ENCODE measurements around the gene TSC2. TPM values are rescaled to one million over a fixed set of nuclear protein-coding genes. Genes with fewer than 3 reads are reported as not detected.

TSC2 gene
- total and polyA plus RNA-seq, 4 donors, result 23.3 to 51.2 (median 28.7) TPM

GRCh38 chr16:2075631-2076030 lies 27.8 kb downstream of the TSC2 start:
- Histone ChIP-seq H3K4me1 (ENCODE audit: control insufficient read depth in 4 of 4, insufficient read depth in 4 of 4, low read length in 3 of 4) (no peaks in the 10 kb centered on the region), H3K36me3 (ENCODE audit: control insufficient read depth in 4 of 4, insufficient read depth in 3 of 4, low read depth in 1 of 4, low read length in 3 of 4) (peaks cover 7 to 67% (median 21%) of the 10 kb centered on the region in 4 donors), H3K27ac (ENCODE audit: low read depth in 1 of 2, low read length in 2 of 2) (no peak overlapping the region), H3K27me3 (ENCODE audit: control insufficient read depth in 4 of 4, insufficient read depth in 4 of 4, low read length in 3 of 4) (no peaks in the 10 kb centered on the region), H3K9me3 (ENCODE audit: control insufficient read depth in 4 of 4, low read length in 3 of 4) (no peaks in the 10 kb centered on the region), H3K4me3 (ENCODE audit: low read depth in 1 of 3, low read length in 3 of 3) (no peak overlapping the region), H3K9ac (ENCODE audit: low read depth in 1 of 2, low read length in 2 of 2) (no peak overlapping the region)
- no peak for TF ChIP-seq RAD21 (IDR thresholded peaks at IDR 0.05)
- 96% methylated on average over 24 of the region's 24 CpGs for WGBS
- no peak for DNase-seq (ENCODE audit: low spot score)

DNA sequence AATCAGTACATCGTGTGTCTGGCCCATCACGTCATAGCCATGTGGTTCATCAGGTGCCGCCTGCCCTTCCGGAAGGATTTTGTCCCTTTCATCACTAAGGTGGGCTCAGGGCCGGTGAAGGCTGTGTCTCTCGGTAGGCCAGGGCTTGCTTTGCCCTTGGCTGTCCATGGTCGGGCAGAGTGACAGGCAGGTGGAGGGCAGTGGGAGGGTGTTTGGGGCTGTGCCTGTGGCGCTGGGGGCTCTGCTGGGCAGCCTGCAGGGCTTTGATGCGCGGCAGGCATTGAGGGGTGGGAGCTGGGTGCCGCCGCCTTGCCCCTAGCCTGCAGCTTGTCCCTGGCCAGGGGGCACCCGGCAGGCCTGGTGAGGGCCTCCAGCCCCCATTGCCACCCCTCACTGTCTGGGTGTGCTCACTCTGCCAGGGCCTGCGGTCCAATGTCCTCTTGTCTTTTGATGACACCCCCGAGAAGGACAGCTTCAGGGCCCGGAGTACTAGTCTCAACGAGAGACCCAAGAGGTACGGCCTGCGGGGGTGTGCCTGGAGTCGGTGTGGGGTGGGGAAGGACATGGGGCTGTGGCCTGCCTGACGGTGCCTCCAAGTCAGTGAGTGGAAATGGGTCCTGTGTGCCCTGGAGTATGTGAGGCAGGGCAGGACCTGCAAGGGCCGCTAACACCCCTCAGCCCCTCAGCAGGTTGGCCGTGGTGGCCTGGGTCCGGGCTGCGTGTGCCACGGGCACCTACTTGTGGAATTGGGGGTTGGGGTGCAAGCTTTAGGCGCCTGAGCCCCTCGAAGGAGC lies 28.5 kb downstream of the TSC2 start:
- Histone ChIP-seq H3K9ac (ENCODE audit: low read depth in 1 of 2, low read length in 2 of 2) (no peak overlapping the region), H3K27ac (ENCODE audit: low read depth in 1 of 2, low read length in 2 of 2) (no peak overlapping the region), H3K36me3 (ENCODE audit: control insufficient read depth in 4 of 4, insufficient read depth in 3 of 4, low read depth in 1 of 4, low read length in 3 of 4) (peaks cover 7 to 67% (median 22%) of the 10 kb centered on the region in 4 donors), H3K4me1 (ENCODE audit: control insufficient read depth in 4 of 4, insufficient read depth in 4 of 4, low read length in 3 of 4) (no peaks in the 10 kb centered on the region), H3K27me3 (ENCODE audit: control insufficient read depth in 4 of 4, insufficient read depth in 4 of 4, low read length in 3 of 4) (no peaks in the 10 kb centered on the region), H3K9me3 (ENCODE audit: control insufficient read depth in 4 of 4, low read length in 3 of 4) (no peaks in the 10 kb centered on the region), H3K4me3 (ENCODE audit: low read depth in 1 of 3, low read length in 3 of 3) (no peak overlapping the region)
- TF ChIP-seq RAD21 (IDR thresholded peaks at IDR 0.05), result no peak
- no peak for TF ChIP-seq HNF4G (IDR thresholded peaks at IDR 0.05)
- TF ChIP-seq GABPA (IDR thresholded peaks at IDR 0.05 in 1 of 2, conservative IDR thresholded peaks at IDR 0.05 in 1 of 2), result no peak
- no peak for TF ChIP-seq NR2F2 (IDR thresholded peaks at IDR 0.05)
- no peak for TF ChIP-seq MAX (IDR thresholded peaks at IDR 0.05)
- TF ChIP-seq, protein P1, sequence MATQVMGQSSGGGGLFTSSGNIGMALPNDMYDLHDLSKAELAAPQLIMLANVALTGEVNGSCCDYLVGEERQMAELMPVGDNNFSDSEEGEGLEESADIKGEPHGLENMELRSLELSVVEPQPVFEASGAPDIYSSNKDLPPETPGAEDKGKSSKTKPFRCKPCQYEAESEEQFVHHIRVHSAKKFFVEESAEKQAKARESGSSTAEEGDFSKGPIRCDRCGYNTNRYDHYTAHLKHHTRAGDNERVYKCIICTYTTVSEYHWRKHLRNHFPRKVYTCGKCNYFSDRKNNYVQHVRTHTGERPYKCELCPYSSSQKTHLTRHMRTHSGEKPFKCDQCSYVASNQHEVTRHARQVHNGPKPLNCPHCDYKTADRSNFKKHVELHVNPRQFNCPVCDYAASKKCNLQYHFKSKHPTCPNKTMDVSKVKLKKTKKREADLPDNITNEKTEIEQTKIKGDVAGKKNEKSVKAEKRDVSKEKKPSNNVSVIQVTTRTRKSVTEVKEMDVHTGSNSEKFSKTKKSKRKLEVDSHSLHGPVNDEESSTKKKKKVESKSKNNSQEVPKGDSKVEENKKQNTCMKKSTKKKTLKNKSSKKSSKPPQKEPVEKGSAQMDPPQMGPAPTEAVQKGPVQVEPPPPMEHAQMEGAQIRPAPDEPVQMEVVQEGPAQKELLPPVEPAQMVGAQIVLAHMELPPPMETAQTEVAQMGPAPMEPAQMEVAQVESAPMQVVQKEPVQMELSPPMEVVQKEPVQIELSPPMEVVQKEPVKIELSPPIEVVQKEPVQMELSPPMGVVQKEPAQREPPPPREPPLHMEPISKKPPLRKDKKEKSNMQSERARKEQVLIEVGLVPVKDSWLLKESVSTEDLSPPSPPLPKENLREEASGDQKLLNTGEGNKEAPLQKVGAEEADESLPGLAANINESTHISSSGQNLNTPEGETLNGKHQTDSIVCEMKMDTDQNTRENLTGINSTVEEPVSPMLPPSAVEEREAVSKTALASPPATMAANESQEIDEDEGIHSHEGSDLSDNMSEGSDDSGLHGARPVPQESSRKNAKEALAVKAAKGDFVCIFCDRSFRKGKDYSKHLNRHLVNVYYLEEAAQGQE (IDR thresholded peaks at IDR 0.05), result no peak
- no peak for TF ChIP-seq JUND (IDR thresholded peaks at IDR 0.05)
- TF ChIP-seq TAF1 (conservative IDR thresholded peaks at IDR 0.05), result no peak
- TF ChIP-seq YY1 (IDR thresholded peaks at IDR 0.05), result no peak
- TF ChIP-seq RXRA (IDR thresholded peaks at IDR 0.05), result no peak
- DNase-seq (ENCODE audit: low spot score), result no peak
- 96% methylated on average over 28 of the region's 28 CpGs for WGBS

GRCh38 chr16:2077016-2077415 lies 29.2 kb downstream of the TSC2 start:
- H3K4me1 ChIP-seq (ENCODE audit: control insufficient read depth in 4 of 4, insufficient read depth in 4 of 4, low read length in 3 of 4), result peaks cover 2 to 7% (median 3%) of the 10 kb centered on the region in 4 donors
- DNase-seq (ENCODE audit: low spot score), result no peak
- no peak overlapping the region for H3K4me3 ChIP-seq (ENCODE audit: low read depth in 1 of 3, low read length in 3 of 3)
- TF ChIP-seq YY1 (IDR thresholded peaks at IDR 0.05) (no peak), FOXA1 (IDR thresholded peaks at IDR 0.05) (no peak), SP1 (IDR thresholded peaks at IDR 0.05) (no peak), EGR1 (IDR thresholded peaks at IDR 0.05; ENCODE audit: low read depth in 2 of 2) (no peak)
- no peaks in the 10 kb centered on the region for H3K9me3 ChIP-seq (ENCODE audit: control insufficient read depth in 4 of 4, low read length in 3 of 4)
- H3K27ac ChIP-seq (ENCODE audit: low read depth in 1 of 2, low read length in 2 of 2), result no peak overlapping the region
- H3K27me3 ChIP-seq (ENCODE audit: control insufficient read depth in 4 of 4, insufficient read depth in 4 of 4, low read length in 3 of 4), result no peaks in the 10 kb centered on the region
- peaks cover 4 to 60% (median 21%) of the 10 kb centered on the region in 4 donors for H3K36me3 ChIP-seq (ENCODE audit: control insufficient read depth in 4 of 4, insufficient read depth in 3 of 4, low read depth in 1 of 4, low read length in 3 of 4)
- no peak overlapping the region for H3K9ac ChIP-seq (ENCODE audit: low read depth in 1 of 2, low read length in 2 of 2)
- WGBS, result 92% methylated on average over 17 of the region's 17 CpGs

All from liver (tissue), 9 donors.